ENCODE measurements around the gene CR1. TPM values are rescaled to one million over a fixed set of nuclear protein-coding genes. Genes with fewer than 3 reads are reported as not detected.
A peak's percentile ranks its signal among the peaks of the same experiment; 100 is the strongest.

The CR1 gene
- total RNA-seq, 1 experiment from 2014 or later = not detected

GRCh38 chr1:207454046-207454964 is 41.7 kb upstream of the CR1 start, which contains the start of gene CR2:
CR2 (plus strand) TSS chr1:207454328; CDS start chr1:207454419, 91 bp downstream.
- Histone ChIP-seq H3K36me3 (ENCODE audit: control insufficient read depth, insufficient read depth, low read length) (no peaks in the 10 kb centered on the region), H3K27me3 (ENCODE audit: control insufficient read depth, insufficient read depth, low read length) (peaks cover 49% of the 10 kb centered on the region), H3K4me3 (ENCODE audit: low read depth in 2 of 2, low read length in 2 of 2) (peak within 1 kb of the TSS; percentile 31 to 43), H3K4me1 (ENCODE audit: control insufficient read depth, insufficient read depth, low read length) (no peaks in the 10 kb centered on the region), H3K27ac (ENCODE audit: low read length) (no peak within 1 kb of the TSS), H3K9me3 (ENCODE audit: control insufficient read depth, insufficient read depth, low read depth, low read length) (no peaks in the 10 kb centered on the region)
- ATAC-seq (peak; percentile 80), DNase-seq (ENCODE audit: low read depth, low spot score) (no peak)
- no TSS peak for BruUV-seq (replicated peaks)
- intact Hi-C loops (cut with micrococcal nuclease; ENCODE audit: unreplicated experiment) = no loop called here
- in situ Hi-C loops (cut with HindIII; ENCODE audit: low pct_unique_long_range_greater_than_20kb, low sequenced_read_pairs) = no loop called here
- TF ChIP-seq, protein P1, sequence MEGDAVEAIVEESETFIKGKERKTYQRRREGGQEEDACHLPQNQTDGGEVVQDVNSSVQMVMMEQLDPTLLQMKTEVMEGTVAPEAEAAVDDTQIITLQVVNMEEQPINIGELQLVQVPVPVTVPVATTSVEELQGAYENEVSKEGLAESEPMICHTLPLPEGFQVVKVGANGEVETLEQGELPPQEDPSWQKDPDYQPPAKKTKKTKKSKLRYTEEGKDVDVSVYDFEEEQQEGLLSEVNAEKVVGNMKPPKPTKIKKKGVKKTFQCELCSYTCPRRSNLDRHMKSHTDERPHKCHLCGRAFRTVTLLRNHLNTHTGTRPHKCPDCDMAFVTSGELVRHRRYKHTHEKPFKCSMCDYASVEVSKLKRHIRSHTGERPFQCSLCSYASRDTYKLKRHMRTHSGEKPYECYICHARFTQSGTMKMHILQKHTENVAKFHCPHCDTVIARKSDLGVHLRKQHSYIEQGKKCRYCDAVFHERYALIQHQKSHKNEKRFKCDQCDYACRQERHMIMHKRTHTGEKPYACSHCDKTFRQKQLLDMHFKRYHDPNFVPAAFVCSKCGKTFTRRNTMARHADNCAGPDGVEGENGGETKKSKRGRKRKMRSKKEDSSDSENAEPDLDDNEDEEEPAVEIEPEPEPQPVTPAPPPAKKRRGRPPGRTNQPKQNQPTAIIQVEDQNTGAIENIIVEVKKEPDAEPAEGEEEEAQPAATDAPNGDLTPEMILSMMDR (IDR thresholded peaks at IDR 0.05) = peak; percentile 44
- no peak for TF ChIP-seq POLR2AphosphoS5 (IDR thresholded peaks at IDR 0.05; ENCODE audit: low read depth, low read length)
- POLR2A ChIA-PET = no interaction called here
- CTCF ChIA-PET = interaction anchor here (0.6 kb wide), 2 partner anchors 14 to 38 kb away, joined by 4 to 11 read pairs; no protein-coding TSS in a partner anchor

- CTCF ChIA-PET = interaction anchor here (0.6 kb wide), 1 partner anchor 15 kb away, joined by 11 read pairs; no protein-coding TSS in a partner anchor
- TF ChIP-seq SIN3A (IDR thresholded peaks at IDR 0.05; ENCODE audit: borderline replicate concordance, insufficient read depth, low read depth, low read length) = no peak
- TF ChIP-seq, protein P1 (IDR thresholded peaks at IDR 0.05) = no peak
- TF ChIP-seq POLR2AphosphoS5 (IDR thresholded peaks at IDR 0.05; ENCODE audit: low read depth, low read length) = no peak
- no peak overlapping the region for H3K27ac ChIP-seq (ENCODE audit: low read length)
- H3K4me3 ChIP-seq (ENCODE audit: low read depth in 2 of 2, low read length in 2 of 2) = no peak overlapping the region
- no peak for ATAC-seq
- BruUV-seq (replicated peaks) = no TSS peak
- intact Hi-C loops (cut with micrococcal nuclease; ENCODE audit: unreplicated experiment) (no loop called here), in situ Hi-C loops (cut with HindIII; ENCODE audit: low pct_unique_long_range_greater_than_20kb, low sequenced_read_pairs) (no loop called here)
- H3K9me3 ChIP-seq (ENCODE audit: control insufficient read depth, insufficient read depth, low read depth, low read length) = no peaks in the 10 kb centered on the region
- peaks cover 45% of the 10 kb centered on the region for H3K27me3 ChIP-seq (ENCODE audit: control insufficient read depth, insufficient read depth, low read length)
- H3K4me1 ChIP-seq (ENCODE audit: control insufficient read depth, insufficient read depth, low read length) = no peaks in the 10 kb centered on the region
- POLR2A ChIA-PET = no interaction called here
- no peaks in the 10 kb centered on the region for H3K36me3 ChIP-seq (ENCODE audit: control insufficient read depth, insufficient read depth, low read length)
- no peak for DNase-seq (ENCODE audit: low read depth, low spot score)
Measured at GRCh38 chr1:207455183-207455754, 40.7 kb upstream of the CR1 start.

DNA sequence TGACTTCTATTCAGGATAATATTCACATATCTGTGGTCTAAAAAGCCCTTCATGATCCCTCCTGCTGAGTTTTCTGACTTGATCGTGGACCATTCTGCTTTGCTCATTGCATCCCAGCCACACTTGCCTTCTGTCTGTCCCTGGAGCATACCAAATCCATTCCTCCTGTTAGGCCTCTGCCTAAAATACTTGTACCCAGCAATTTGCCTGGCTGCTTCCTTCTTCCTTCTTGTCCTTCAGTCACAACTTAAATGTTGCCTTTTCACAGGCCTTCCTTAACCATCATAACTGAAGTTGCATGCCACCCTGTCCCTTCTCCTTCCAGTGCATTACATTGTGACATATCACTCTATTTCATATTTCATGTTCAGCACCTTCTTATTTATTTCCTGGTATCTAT is 37.5 kb upstream of the CR1 start:
- CTCF ChIA-PET = no interaction called here
- H3K4me3 ChIP-seq (ENCODE audit: low read depth in 2 of 2, low read length in 2 of 2) = no peak overlapping the region
- POLR2A ChIA-PET = no interaction called here
- no peak for DNase-seq (ENCODE audit: low read depth, low spot score)
- H3K27ac ChIP-seq (ENCODE audit: low read length) = no peak overlapping the region
- H3K4me1 ChIP-seq (ENCODE audit: control insufficient read depth, insufficient read depth, low read length) = no peaks in the 10 kb centered on the region
- in situ Hi-C loops (cut with HindIII; ENCODE audit: low pct_unique_long_range_greater_than_20kb, low sequenced_read_pairs) = no loop called here
- no peaks in the 10 kb centered on the region for H3K9me3 ChIP-seq (ENCODE audit: control insufficient read depth, insufficient read depth, low read depth, low read length)
- H3K27me3 ChIP-seq (ENCODE audit: control insufficient read depth, insufficient read depth, low read length) = peaks cover 30% of the 10 kb centered on the region
- TF ChIP-seq, protein P1 (IDR thresholded peaks at IDR 0.05) = no peak
- TF ChIP-seq POLR2AphosphoS5 (IDR thresholded peaks at IDR 0.05; ENCODE audit: low read depth, low read length) (no peak), SIN3A (IDR thresholded peaks at IDR 0.05; ENCODE audit: borderline replicate concordance, insufficient read depth, low read depth, low read length) (no peak), TCF7L2 (IDR thresholded peaks at IDR 0.05; ENCODE audit: low read depth, low read length) (no peak)
- TF ChIP-seq, protein P2, sequence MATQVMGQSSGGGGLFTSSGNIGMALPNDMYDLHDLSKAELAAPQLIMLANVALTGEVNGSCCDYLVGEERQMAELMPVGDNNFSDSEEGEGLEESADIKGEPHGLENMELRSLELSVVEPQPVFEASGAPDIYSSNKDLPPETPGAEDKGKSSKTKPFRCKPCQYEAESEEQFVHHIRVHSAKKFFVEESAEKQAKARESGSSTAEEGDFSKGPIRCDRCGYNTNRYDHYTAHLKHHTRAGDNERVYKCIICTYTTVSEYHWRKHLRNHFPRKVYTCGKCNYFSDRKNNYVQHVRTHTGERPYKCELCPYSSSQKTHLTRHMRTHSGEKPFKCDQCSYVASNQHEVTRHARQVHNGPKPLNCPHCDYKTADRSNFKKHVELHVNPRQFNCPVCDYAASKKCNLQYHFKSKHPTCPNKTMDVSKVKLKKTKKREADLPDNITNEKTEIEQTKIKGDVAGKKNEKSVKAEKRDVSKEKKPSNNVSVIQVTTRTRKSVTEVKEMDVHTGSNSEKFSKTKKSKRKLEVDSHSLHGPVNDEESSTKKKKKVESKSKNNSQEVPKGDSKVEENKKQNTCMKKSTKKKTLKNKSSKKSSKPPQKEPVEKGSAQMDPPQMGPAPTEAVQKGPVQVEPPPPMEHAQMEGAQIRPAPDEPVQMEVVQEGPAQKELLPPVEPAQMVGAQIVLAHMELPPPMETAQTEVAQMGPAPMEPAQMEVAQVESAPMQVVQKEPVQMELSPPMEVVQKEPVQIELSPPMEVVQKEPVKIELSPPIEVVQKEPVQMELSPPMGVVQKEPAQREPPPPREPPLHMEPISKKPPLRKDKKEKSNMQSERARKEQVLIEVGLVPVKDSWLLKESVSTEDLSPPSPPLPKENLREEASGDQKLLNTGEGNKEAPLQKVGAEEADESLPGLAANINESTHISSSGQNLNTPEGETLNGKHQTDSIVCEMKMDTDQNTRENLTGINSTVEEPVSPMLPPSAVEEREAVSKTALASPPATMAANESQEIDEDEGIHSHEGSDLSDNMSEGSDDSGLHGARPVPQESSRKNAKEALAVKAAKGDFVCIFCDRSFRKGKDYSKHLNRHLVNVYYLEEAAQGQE (IDR thresholded peaks at IDR 0.05; ENCODE audit: insufficient read depth in 1 of 2, low read depth in 2 of 2, low read length in 1 of 2) = no peak
- intact Hi-C loops (cut with micrococcal nuclease; ENCODE audit: unreplicated experiment) = no loop called here
- ATAC-seq = no peak
- no peaks in the 10 kb centered on the region for H3K36me3 ChIP-seq (ENCODE audit: control insufficient read depth, insufficient read depth, low read length)
- BruUV-seq (replicated peaks) = no TSS peak
